HFF-Myc (cell line): ENCODE measurements around the gene POLE4.

ENCODE experiments used
- DNase-seq: peaks from one replicate; pipeline ENCODE4 v3.0.0-alpha.2; 2011; ENCODE audit warnings: low read depth; ENCODE audit errors: extremely low read depth
- H3K4me3 ChIP-seq: replicated peaks from 2 replicates; pipeline ENCODE4 v1.5.1; 2011; ENCODE audit warnings: low read depth, mild to moderate bottlenecking, control low read depth, low read length
- CTCF ChIP-seq: IDR thresholded peaks from 2 replicates; pipeline ENCODE4 v1.5.1; 2012; ENCODE audit warnings: mild to moderate bottlenecking, low read depth, low read length, control low read depth; ENCODE audit errors: missing control alignments

Gene POLE4

DNA sequence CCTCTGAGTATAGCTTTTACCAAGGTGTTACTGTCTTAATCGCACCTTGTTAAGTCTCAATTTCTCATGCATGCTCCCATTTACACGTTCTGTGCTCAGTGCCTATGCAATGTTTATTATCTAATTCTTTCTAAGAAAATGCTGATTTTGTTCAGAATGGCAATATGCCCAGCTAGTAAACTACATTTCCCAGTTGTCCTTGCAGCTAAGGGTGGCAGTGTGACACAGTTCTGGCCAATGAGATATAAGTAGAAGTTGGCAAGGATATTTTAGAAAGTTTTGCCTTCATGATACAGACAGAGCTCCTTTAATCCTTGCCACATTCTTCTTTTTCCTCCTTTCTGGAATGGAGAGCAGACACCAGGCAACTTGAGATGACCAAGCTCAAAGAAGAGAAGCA lies 45.3 kb downstream of the POLE4 start:
- DNase-seq: no peak
- H3K4me3 ChIP-seq: no peak overlapping the region
- no peak for TF ChIP-seq CTCF

DNA sequence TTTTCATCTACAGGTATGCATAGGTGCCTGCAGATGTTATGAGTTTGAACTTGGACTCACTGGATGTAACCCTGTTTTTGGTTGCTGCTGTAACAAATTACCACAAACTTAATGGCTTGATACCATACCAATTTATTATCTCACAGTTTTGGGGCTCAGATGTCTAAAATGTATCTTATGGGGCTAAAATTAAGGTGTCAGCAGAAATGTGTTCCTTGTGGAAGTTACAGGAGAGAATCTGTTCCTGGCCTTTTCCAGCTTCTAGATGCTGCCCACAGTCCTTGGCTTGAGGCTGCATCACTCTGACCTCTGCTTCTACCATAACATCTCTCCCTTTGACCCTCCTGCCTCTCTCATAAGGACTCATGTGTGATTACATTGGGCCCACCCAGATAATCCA lies 47.6 kb downstream of the POLE4 start:
- no peak for DNase-seq

GRCh38 chr2:75007061-75007460 lies 48.6 kb downstream of the POLE4 start:
- DNase-seq: no peak

More for the DNA sequence above, 47.6 kb downstream of the POLE4 start:
- no peak overlapping the region for H3K4me3 ChIP-seq
- no peak for TF ChIP-seq CTCF

DNA sequence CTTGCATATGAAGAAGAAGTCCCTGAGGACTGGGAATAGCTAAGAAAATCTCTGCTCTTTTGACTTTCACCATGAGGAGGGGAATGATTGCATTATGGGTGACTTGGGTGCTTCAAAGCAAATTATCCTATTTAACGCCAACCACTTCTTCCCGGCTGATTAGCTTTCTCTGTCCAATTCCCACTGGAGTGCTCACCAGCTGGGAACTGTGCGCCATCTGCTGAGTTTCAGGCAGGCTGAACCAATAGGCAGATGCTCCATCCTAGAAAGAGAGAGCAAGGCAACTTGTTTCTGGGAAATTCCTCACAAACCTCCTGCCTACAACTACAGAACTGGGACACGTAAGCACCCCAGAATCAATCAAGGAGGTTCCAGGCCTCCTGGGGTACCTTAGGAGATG lies 49.4 kb downstream of the POLE4 start:
- no peak for TF ChIP-seq CTCF
- H3K4me3 ChIP-seq: no peak overlapping the region
- no peak for DNase-seq

More at GRCh38 chr2:75007061-75007460, 48.6 kb downstream of the POLE4 start:
- H3K4me3 ChIP-seq: no peak overlapping the region
- no peak for TF ChIP-seq CTCF

GRCh38 chr2:75010571-75010970 lies 52.1 kb downstream of the POLE4 start:
- TF ChIP-seq CTCF: no peak
- DNase-seq: no peak
- no peak overlapping the region for H3K4me3 ChIP-seq

DNA sequence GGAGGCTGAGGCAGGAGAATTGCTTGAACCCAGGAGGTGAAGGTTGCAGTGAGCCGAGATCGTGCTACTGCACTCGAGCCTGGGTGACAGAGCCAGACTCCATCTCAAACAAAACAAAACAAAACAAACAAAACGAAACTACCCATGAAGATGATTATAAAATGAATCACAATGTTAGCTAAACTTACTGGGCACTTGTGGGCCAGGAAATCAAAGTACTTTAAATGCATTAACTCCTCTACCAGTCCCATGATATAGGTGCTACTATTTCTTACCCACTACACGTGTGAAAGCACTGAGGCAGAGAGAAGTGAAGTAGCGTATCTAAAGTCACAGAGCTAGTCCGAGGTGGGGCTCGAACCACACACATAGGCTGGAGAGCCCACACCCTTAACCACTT lies 53.6 kb downstream of the POLE4 start:
- no peak for TF ChIP-seq CTCF
- H3K4me3 ChIP-seq: no peak overlapping the region
- DNase-seq: no peak

GRCh38 chr2:75018162-75018561 lies 59.7 kb downstream of the POLE4 start:
- DNase-seq: no peak
- no peak for TF ChIP-seq CTCF
- no peak overlapping the region for H3K4me3 ChIP-seq
